COLO668 (cell line): ENCODE results near the gene SWAP70.
A peak's percentile ranks its signal among the peaks of the same experiment; 100 is the strongest.

Experiments
- DNase-seq: peaks from one replicate; lab custom pipeline; 2025; ENCODE audit not compliant: unreplicated experiment; lab: John Stamatoyannopoulos, UW

Gene SWAP70

GRCh38 chr11:9651481-9651880 lies 12.4 kb upstream of the SWAP70 start:
- DNase-seq, result no peak

- no peak for DNase-seq
Observed at GRCh38 chr11:9651899-9652748, 11.8 kb upstream of the SWAP70 start.

- DNase-seq, result no peak
Observed at GRCh38 chr11:9653871-9654270, 10.0 kb upstream of the SWAP70 start.

- DNase-seq, result no peak
Observed at GRCh38 chr11:9656864-9657263, 7.0 kb upstream of the SWAP70 start.

GRCh38 chr11:9657531-9657930 lies 6.3 kb upstream of the SWAP70 start:
- no peak for DNase-seq

- DNase-seq, result no peak
Observed at GRCh38 chr11:9660886-9661285, 3.0 kb upstream of the SWAP70 start.

GRCh38 chr11:9662273-9662672 lies 1.6 kb upstream of the SWAP70 start:
- DNase-seq, result no peak

GRCh38 chr11:9664276-9665171 lies 647 bp downstream of the SWAP70 start:
- DNase-seq, result peak; percentile 37

GRCh38 chr11:9665749-9666148 lies 1.9 kb downstream of the SWAP70 start:
- DNase-seq, result no peak

GRCh38 chr11:9669954-9670353 lies 6.1 kb downstream of the SWAP70 start:
- no peak for DNase-seq

GRCh38 chr11:9672288-9672916 lies 8.5 kb downstream of the SWAP70 start:
- DNase-seq, result no peak

GRCh38 chr11:9672918-9673317 lies 9.0 kb downstream of the SWAP70 start:
- no peak for DNase-seq

- no peak for DNase-seq
Observed at GRCh38 chr11:9675691-9676090, 11.8 kb downstream of the SWAP70 start.

- DNase-seq, result no peak
Observed at GRCh38 chr11:9677951-9678350, 14.1 kb downstream of the SWAP70 start.

GRCh38 chr11:9678576-9678975 lies 14.7 kb downstream of the SWAP70 start:
- DNase-seq, result no peak

GRCh38 chr11:9680028-9680427 lies 16.2 kb downstream of the SWAP70 start:
- no peak for DNase-seq

- no peak for DNase-seq
Observed at GRCh38 chr11:9681583-9682372, 17.9 kb downstream of the SWAP70 start.

GRCh38 chr11:9687711-9688477 lies 24.0 kb downstream of the SWAP70 start:
- no peak for DNase-seq

GRCh38 chr11:9688716-9689511 lies 25.0 kb downstream of the SWAP70 start:
- DNase-seq, result no peak
